Lung (tissue), 12 donors: ENCODE results near the gene MAGI2. TPM values are rescaled to one million over a fixed set of nuclear protein-coding genes. Genes with fewer than 3 reads are reported as not detected.
A peak's percentile ranks its signal among the peaks of the same experiment; 100 is the strongest.

Experiments
- ATAC-seq: fragments of 200-7000 bp; cut with Tn5 transposase; one replicate; pipeline ENCODE4 v1.9.1; 2020; ENCODE audit warnings: moderate number of reproducible peaks; ENCODE audit not compliant: insufficient read depth, low FRiP score
- DNase-seq, 3 donors: peaks; one replicate each; pipeline ENCODE4 v3.0.0-alpha.2; 2013 to 2017
- H3K27ac ChIP-seq, 2 donors: one replicate each; pipeline ENCODE4 v1.5.1; 2013; ENCODE audit warnings: mild to moderate bottlenecking in 2 of 2, moderate library complexity in 2 of 2, control low read depth in 1 of 2, inconsistent platforms in 1 of 2, low read depth in 1 of 2, low read length in 1 of 2
- H3K27me3 ChIP-seq, 3 donors: one replicate each; pipeline ENCODE4 v1.5.1; 2013; ENCODE audit warnings: low read length in 2 of 3; ENCODE audit not compliant: control insufficient read depth in 3 of 3, insufficient read depth in 3 of 3
- H3K36me3 ChIP-seq, 4 donors: one replicate each; pipeline ENCODE4 v1.5.1; 2013; ENCODE audit warnings: low read length in 4 of 4, mild to moderate bottlenecking in 1 of 4, moderate library complexity in 1 of 4; ENCODE audit not compliant: control insufficient read depth in 4 of 4, insufficient read depth in 4 of 4
- H3K4me1 ChIP-seq, 5 donors: one replicate each; pipeline ENCODE4 v1.5.1; 2013; ENCODE audit warnings: low read length in 5 of 5, mild to moderate bottlenecking in 2 of 5, moderate library complexity in 1 of 5; ENCODE audit not compliant: control insufficient read depth in 5 of 5, insufficient read depth in 5 of 5
- H3K4me3 ChIP-seq: one replicate; pipeline ENCODE4 v1.5.1; 2013; ENCODE audit warnings: mild to moderate bottlenecking, control low read depth, moderate library complexity
- H3K9ac ChIP-seq, 2 donors: one replicate each; pipeline ENCODE4 v1.5.1; 2013; ENCODE audit warnings: low read length in 2 of 2, control low read depth in 1 of 2; ENCODE audit not compliant: insufficient read depth in 1 of 2
- H3K9me3 ChIP-seq, 4 donors: one replicate each; pipeline ENCODE4 v1.5.1; 2013; ENCODE audit warnings: low read length in 3 of 4, mild to moderate bottlenecking in 1 of 4, moderate library complexity in 1 of 4; ENCODE audit not compliant: control insufficient read depth in 4 of 4, insufficient read depth in 3 of 4
- CTCF ChIP-seq: IDR thresholded peaks from 2 replicates; pipeline ENCODE4 v1.5.1; 2012; ENCODE audit warnings: mild to moderate bottlenecking; ENCODE audit errors: control extremely low read depth, extremely low read depth
- WGBS, 2 donors: extraction: QIAGEN DNeasy Blood & Tissue Kit; methylation state at CpG; one replicate each; pipeline ENCODE4 v1.1.7; 2013; 5-methylcytosine and 5-hydroxymethylcytosine counted together
- polyA plus RNA-seq, 2 donors: library from polyadenylated mRNA; stranded (reverse); fragments of 200-250 nt; gene quantifications; one replicate each; pipeline ENCODE4 v1.2.1, GENCODE V29; 2013
- total RNA-seq, 2 donors: library from RNA; depleted of rRNA in 1 of 2; stranded (reverse); fragments of >200 nt in 1 of 2; gene quantifications; one replicate each; pipeline ENCODE4 v1.2.1, GENCODE V29; 2014 to 2021
- donor health status: control.
- donor health status: control.
- donor health status: Bipolar disorder and iron deficiency.
- donor health status: healthy.
- donor health status: DM: yes; HTN: yes; CAD: no.

Gene MAGI2
- total and polyA plus RNA-seq, 4 donors = 0.94 to 18.0 (median 5.3) TPM

GRCh38 chr7:78571292-78571691 lies 882.2 kb downstream of the MAGI2 start:
- WGBS, 2 donors = 69 to 78% methylated on average over 1 of the region's 1 CpG

GRCh38 chr7:78568690-78569089 lies 884.8 kb downstream of the MAGI2 start:
- no peak overlapping the region for H3K9ac ChIP-seq
- ATAC-seq (no peak), DNase-seq (no peak)
- H3K4me1 ChIP-seq = peaks cover 0 to 8% (median 0%) of the 10 kb centered on the region in 5 donors
- H3K9me3 ChIP-seq = no peaks in the 10 kb centered on the region
- no peaks in the 10 kb centered on the region for H3K36me3 ChIP-seq
- no peak overlapping the region for H3K27ac ChIP-seq
- 87 to 92% methylated on average over 4 of the region's 4 CpGs for WGBS, 2 donors
- no peaks in the 10 kb centered on the region for H3K27me3 ChIP-seq
- H3K4me3 ChIP-seq = no peak overlapping the region
- TF ChIP-seq CTCF = no peak

More at GRCh38 chr7:78571292-78571691, 882.2 kb downstream of the MAGI2 start:
- ATAC-seq = no peak
- H3K9ac ChIP-seq = no peak overlapping the region
- peaks cover 0 to 8% (median 0%) of the 10 kb centered on the region in 5 donors for H3K4me1 ChIP-seq
- H3K4me3 ChIP-seq = no peak overlapping the region
- H3K9me3 ChIP-seq = no peaks in the 10 kb centered on the region
- H3K36me3 ChIP-seq = no peaks in the 10 kb centered on the region
- H3K27ac ChIP-seq = no peak overlapping the region
- TF ChIP-seq CTCF = no peak
- no peaks in the 10 kb centered on the region for H3K27me3 ChIP-seq
- no peak for DNase-seq

GRCh38 chr7:78567836-78568235 lies 885.6 kb downstream of the MAGI2 start:
- Histone ChIP-seq H3K9ac (no peak overlapping the region), H3K27ac (no peak overlapping the region), H3K36me3 (no peaks in the 10 kb centered on the region), H3K4me1 (peaks cover 0 to 8% (median 0%) of the 10 kb centered on the region in 5 donors), H3K4me3 (no peak overlapping the region), H3K27me3 (no peaks in the 10 kb centered on the region), H3K9me3 (no peaks in the 10 kb centered on the region)
- ATAC-seq (no peak), DNase-seq (peak in 2 of 3 donors; percentile 80 to 87)
- WGBS, 2 donors = 69 to 72% methylated on average over 2 of the region's 2 CpGs
- no peak for TF ChIP-seq CTCF

- Histone ChIP-seq H3K4me1 (peaks cover 0 to 8% (median 0%) of the 10 kb centered on the region in 5 donors), H3K27ac (no peak overlapping the region), H3K27me3 (no peaks in the 10 kb centered on the region), H3K36me3 (no peaks in the 10 kb centered on the region), H3K9ac (no peak overlapping the region), H3K4me3 (no peak overlapping the region), H3K9me3 (no peaks in the 10 kb centered on the region)
- TF ChIP-seq CTCF = no peak
- no peak for ATAC-seq
- WGBS, 2 donors = 68 to 71% methylated on average over 5 of the region's 5 CpGs
- DNase-seq = no peak
Measured at GRCh38 chr7:78565784-78566183, 887.7 kb downstream of the MAGI2 start.
